ENCODE results near the gene KIAA2012. TPM values are rescaled to one million over a fixed set of nuclear protein-coding genes. Genes with fewer than 3 reads are reported as not detected.

The KIAA2012 gene
- total and polyA plus RNA-seq, 4 donors, result under 0.01 to 0.61 (median 0.42) TPM

GRCh38 chr2:202149155-202149762 is 76.2 kb downstream of the KIAA2012 start:
- Histone ChIP-seq H3K4me1 (ENCODE audit: control insufficient read depth in 4 of 4, insufficient read depth in 4 of 4, low read length in 3 of 4) (no peaks in the 10 kb centered on the region), H3K27ac (ENCODE audit: low read depth in 1 of 2, low read length in 2 of 2) (no peak overlapping the region), H3K4me3 (ENCODE audit: low read depth in 1 of 3, low read length in 3 of 3) (no peak overlapping the region), H3K9me3 (ENCODE audit: control insufficient read depth in 4 of 4, low read length in 3 of 4) (no peaks in the 10 kb centered on the region), H3K27me3 (ENCODE audit: control insufficient read depth in 4 of 4, insufficient read depth in 4 of 4, low read length in 3 of 4) (peaks cover 0 to 2% (median 0%) of the 10 kb centered on the region in 4 donors), H3K9ac (ENCODE audit: low read depth in 1 of 2, low read length in 2 of 2) (no peak overlapping the region), H3K36me3 (ENCODE audit: control insufficient read depth in 4 of 4, insufficient read depth in 3 of 4, low read depth in 1 of 4, low read length in 3 of 4) (no peaks in the 10 kb centered on the region)
- no peak for DNase-seq (ENCODE audit: low spot score)
- TF ChIP-seq GABPA (IDR thresholded peaks at IDR 0.05 in 1 of 2, conservative IDR thresholded peaks at IDR 0.05 in 1 of 2) (no peak), HNF4A (conservative IDR thresholded peaks at IDR 0.05) (no peak), EGR1 (IDR thresholded peaks at IDR 0.05; ENCODE audit: low read depth in 2 of 2) (no peak), TAF1 (conservative IDR thresholded peaks at IDR 0.05) (no peak), RXRA (IDR thresholded peaks at IDR 0.05) (no peak), RAD21 (IDR thresholded peaks at IDR 0.05) (no peak), JUND (IDR thresholded peaks at IDR 0.05) (no peak), FOXA1 (IDR thresholded peaks at IDR 0.05) (no peak), FOXA2 (IDR thresholded peaks at IDR 0.05) (no peak), NR2F2 (IDR thresholded peaks at IDR 0.05) (no peak), REST (IDR thresholded peaks at IDR 0.05) (no peak), YY1 (IDR thresholded peaks at IDR 0.05) (no peak), SP1 (IDR thresholded peaks at IDR 0.05) (no peak)
- TF ChIP-seq, protein P1, sequence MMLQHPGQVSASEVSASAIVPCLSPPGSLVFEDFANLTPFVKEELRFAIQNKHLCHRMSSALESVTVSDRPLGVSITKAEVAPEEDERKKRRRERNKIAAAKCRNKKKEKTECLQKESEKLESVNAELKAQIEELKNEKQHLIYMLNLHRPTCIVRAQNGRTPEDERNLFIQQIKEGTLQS (IDR thresholded peaks at IDR 0.05), result no peak
- TF ChIP-seq, protein P2, sequence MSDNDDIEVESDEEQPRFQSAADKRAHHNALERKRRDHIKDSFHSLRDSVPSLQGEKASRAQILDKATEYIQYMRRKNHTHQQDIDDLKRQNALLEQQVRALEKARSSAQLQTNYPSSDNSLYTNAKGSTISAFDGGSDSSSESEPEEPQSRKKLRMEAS (IDR thresholded peaks at IDR 0.05), result no peak
- TF ChIP-seq, protein P3, sequence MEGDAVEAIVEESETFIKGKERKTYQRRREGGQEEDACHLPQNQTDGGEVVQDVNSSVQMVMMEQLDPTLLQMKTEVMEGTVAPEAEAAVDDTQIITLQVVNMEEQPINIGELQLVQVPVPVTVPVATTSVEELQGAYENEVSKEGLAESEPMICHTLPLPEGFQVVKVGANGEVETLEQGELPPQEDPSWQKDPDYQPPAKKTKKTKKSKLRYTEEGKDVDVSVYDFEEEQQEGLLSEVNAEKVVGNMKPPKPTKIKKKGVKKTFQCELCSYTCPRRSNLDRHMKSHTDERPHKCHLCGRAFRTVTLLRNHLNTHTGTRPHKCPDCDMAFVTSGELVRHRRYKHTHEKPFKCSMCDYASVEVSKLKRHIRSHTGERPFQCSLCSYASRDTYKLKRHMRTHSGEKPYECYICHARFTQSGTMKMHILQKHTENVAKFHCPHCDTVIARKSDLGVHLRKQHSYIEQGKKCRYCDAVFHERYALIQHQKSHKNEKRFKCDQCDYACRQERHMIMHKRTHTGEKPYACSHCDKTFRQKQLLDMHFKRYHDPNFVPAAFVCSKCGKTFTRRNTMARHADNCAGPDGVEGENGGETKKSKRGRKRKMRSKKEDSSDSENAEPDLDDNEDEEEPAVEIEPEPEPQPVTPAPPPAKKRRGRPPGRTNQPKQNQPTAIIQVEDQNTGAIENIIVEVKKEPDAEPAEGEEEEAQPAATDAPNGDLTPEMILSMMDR (IDR thresholded peaks at IDR 0.05; ENCODE audit: low read depth, low read length, missing input control), result no peak
- TF ChIP-seq, protein P4, sequence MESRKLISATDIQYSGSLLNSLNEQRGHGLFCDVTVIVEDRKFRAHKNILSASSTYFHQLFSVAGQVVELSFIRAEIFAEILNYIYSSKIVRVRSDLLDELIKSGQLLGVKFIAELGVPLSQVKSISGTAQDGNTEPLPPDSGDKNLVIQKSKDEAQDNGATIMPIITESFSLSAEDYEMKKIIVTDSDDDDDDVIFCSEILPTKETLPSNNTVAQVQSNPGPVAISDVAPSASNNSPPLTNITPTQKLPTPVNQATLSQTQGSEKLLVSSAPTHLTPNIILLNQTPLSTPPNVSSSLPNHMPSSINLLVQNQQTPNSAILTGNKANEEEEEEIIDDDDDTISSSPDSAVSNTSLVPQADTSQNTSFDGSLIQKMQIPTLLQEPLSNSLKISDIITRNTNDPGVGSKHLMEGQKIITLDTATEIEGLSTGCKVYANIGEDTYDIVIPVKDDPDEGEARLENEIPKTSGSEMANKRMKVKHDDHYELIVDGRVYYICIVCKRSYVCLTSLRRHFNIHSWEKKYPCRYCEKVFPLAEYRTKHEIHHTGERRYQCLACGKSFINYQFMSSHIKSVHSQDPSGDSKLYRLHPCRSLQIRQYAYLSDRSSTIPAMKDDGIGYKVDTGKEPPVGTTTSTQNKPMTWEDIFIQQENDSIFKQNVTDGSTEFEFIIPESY (IDR thresholded peaks at IDR 0.05), result no peak
- 67% methylated on average over 13 of the region's 13 CpGs for WGBS
